ENCODE data around the gene STK36. TPM values are rescaled to one million over a fixed set of nuclear protein-coding genes. Genes with fewer than 3 reads are reported as not detected.
A peak's percentile ranks its signal among the peaks of the same experiment; 100 is the strongest.

The STK36 gene
- total and polyA plus RNA-seq, 2 donors (not counting 3 experiments of a cell fraction or from before 2014, with no cell fraction given) = 40.9 to 65.2 TPM

GRCh38 chr2:218711550-218711929 is 39.7 kb downstream of the STK36 start:
- TF ChIP-seq EZH2 (IDR thresholded peaks at IDR 0.05; ENCODE audit: borderline replicate concordance, low read depth, low read length, severe bottlenecking) (no peak), FOS (IDR thresholded peaks at IDR 0.05; ENCODE audit: borderline replicate concordance, insufficient read depth, low read length) (no peak), POLR2A (IDR thresholded peaks at IDR 0.05; ENCODE audit: low read depth, low read length) (no peak), GATA2 (IDR thresholded peaks at IDR 0.05; ENCODE audit: insufficient read depth, insufficient read length, low read depth, low read length) (no peak), CTCF (IDR thresholded peaks at IDR 0.05; ENCODE audit: extremely low read depth in 1 of 2, insufficient read depth in 1 of 2, low read depth in 1 of 2, low read length in 2 of 2) (no peak), POLR2AphosphoS5 (IDR thresholded peaks at IDR 0.05; ENCODE audit: insufficient read depth, low read depth, low read length) (no peak)
- TF ChIP-seq, protein P1, sequence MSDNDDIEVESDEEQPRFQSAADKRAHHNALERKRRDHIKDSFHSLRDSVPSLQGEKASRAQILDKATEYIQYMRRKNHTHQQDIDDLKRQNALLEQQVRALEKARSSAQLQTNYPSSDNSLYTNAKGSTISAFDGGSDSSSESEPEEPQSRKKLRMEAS (IDR thresholded peaks at IDR 0.05; ENCODE audit: insufficient read depth, insufficient read length) = no peak
- peaks cover 0 to 2% of the 10 kb centered on the region in 2 experiments for H3K36me3 ChIP-seq (ENCODE audit: control insufficient read depth in 2 of 2, extremely low read depth in 1 of 2, insufficient read depth in 2 of 2, low read length in 2 of 2)
- H3K9me1 ChIP-seq (replicated peaks; ENCODE audit: control insufficient read depth, extremely low read depth, insufficient read depth, low read length) = no peaks in the 10 kb centered on the region
- ChIA-PET POLR2A (interaction anchor here (1.1 kb wide), 1 partner anchor 71 kb away, joined by 3 read pairs; no protein-coding TSS in a partner anchor), CTCF (interaction anchor here (1.2 to 3.9 kb wide), 11 partner anchors 9 to 142 kb away, joined by 3 to 45 read pairs (median 11); partner anchors contain the start of genes BCS1L, CYP27A1, RNF25 and STK36)
- H2AFZ ChIP-seq (ENCODE audit: low read depth, low read length) = peak overlapping the region; percentile 71
- FAIRE-seq (no peak), DNase-seq (ENCODE audit: low read depth, low spot score) (no peak)
- peak overlapping the region; percentile 89 to 98 (median 93) for H3K4me3 ChIP-seq (replicated peaks in 1 of 3; ENCODE audit: insufficient read depth in 1 of 3, low read depth in 1 of 3, low read length in 3 of 3)
- H3K4me1 ChIP-seq (ENCODE audit: control insufficient read depth, extremely low read depth, insufficient read depth, low read length) = peaks cover 14% of the 10 kb centered on the region
- peak overlapping the region; percentile 60 for H3K27ac ChIP-seq (ENCODE audit: insufficient read depth, low read depth, low read length)
- peak overlapping the region; percentile 94 for H3K4me2 ChIP-seq (ENCODE audit: insufficient read depth, low read length)
- peak overlapping the region; percentile 87 for H3K9ac ChIP-seq (replicated peaks; ENCODE audit: extremely low read depth, insufficient read depth, low read length)
- BruUV-seq (replicated peaks) = no TSS peak
- intact Hi-C loops (cut with micrococcal nuclease) = loop anchor here (1.0 kb wide), 2 partner anchors 20 to 136 kb away; no protein-coding TSS in a partner anchor
- no peaks in the 10 kb centered on the region for H4K20me1 ChIP-seq (replicated peaks; ENCODE audit: control insufficient read depth, extremely low read depth, insufficient read depth, low read length)
- dilution Hi-C loops (cut with MboI; ENCODE audit: extremely low pct_ligation_motif_present, low sequenced_read_pairs) = no loop called here
- no peaks in the 10 kb centered on the region for H3K9me3 ChIP-seq (replicated peaks; ENCODE audit: control insufficient read depth, insufficient read depth, low read length)
- peaks cover 39% of the 10 kb centered on the region for H3K79me2 ChIP-seq (ENCODE audit: control insufficient read depth, insufficient read depth, low read length)
- no peaks in the 10 kb centered on the region for H3K27me3 ChIP-seq (ENCODE audit: control insufficient read depth in 2 of 2, insufficient read depth in 2 of 2, low read length in 2 of 2)
